ENCODE measurements around the gene TNPO1. TPM values are rescaled to one million over a fixed set of nuclear protein-coding genes. Genes with fewer than 3 reads are reported as not detected.

The TNPO1 gene
- total and polyA plus RNA-seq, 2 of the 8 experiments (the other 6 are each of a cell fraction or from before 2014, with no cell fraction given): 38.5 to 211 TPM

DNA sequence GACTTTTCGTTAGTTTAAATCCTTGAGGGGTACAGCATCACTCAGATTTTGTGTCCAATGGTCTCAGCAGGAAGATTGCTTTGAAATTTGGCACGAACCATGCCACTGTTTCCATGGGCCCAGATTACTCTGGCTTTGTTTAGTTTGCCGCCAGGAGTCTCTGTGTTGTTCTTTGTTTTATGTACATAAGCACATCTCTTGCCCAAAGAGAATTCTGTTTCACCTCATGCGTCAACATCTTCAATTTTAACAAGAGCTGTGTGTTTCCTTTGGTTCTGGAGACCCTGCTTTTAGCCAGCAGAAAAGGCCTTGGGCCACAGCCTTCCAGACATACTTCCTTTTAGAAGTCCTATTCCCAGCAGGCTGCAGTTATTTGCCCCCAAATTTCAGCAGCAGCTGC is 62.4 kb downstream of the TNPO1 start:
- no peak overlapping the region for H3K9ac ChIP-seq (replicated peaks in 1 of 4; ENCODE audit: extremely low read depth in 1 of 4, low read depth in 3 of 4, low read length in 3 of 4)
- no peak for FAIRE-seq
- H2BK5ac ChIP-seq (ENCODE audit: low read depth, low read length): no peak overlapping the region
- H3K4me3 ChIP-seq (ENCODE audit: extremely low read depth in 1 of 4, insufficient read depth in 2 of 4, low read depth in 3 of 4, low read length in 4 of 4): no peak overlapping the region
- H3K18ac ChIP-seq (ENCODE audit: extremely low read depth, low read length): no peak overlapping the region
- no peak for TF ChIP-seq POU5F1 (IDR thresholded peaks at IDR 0.05; ENCODE audit: low read depth, low read length)
- TF ChIP-seq GABPA (IDR thresholded peaks at IDR 0.05; ENCODE audit: borderline replicate concordance, insufficient read depth, low read length): no peak
- TF ChIP-seq TAF7 (optimal IDR thresholded peaks at IDR 0.05; ENCODE audit: borderline replicate concordance, low read depth, low read length): no peak
- TF ChIP-seq RAD21 (IDR thresholded peaks at IDR 0.05 in 1 of 2, conservative IDR thresholded peaks at IDR 0.05 in 1 of 2; ENCODE audit: low read depth in 2 of 2, low read length in 2 of 2): no peak
- no peak for TF ChIP-seq TAF1 (IDR thresholded peaks at IDR 0.05; ENCODE audit: low read depth, low read length)
- TF ChIP-seq SAP30 (IDR thresholded peaks at IDR 0.05; ENCODE audit: insufficient read depth, insufficient replicate concordance, low read length): no peak
- TF ChIP-seq RBBP5 (IDR thresholded peaks at IDR 0.05; ENCODE audit: borderline replicate concordance, low read depth, low read length): no peak
- TF ChIP-seq EZH2 (IDR thresholded peaks at IDR 0.05; ENCODE audit: low read depth, low read length, severe bottlenecking): no peak
- no peak for TF ChIP-seq KDM5A (IDR thresholded peaks at IDR 0.05; ENCODE audit: low read length)
- no peak for TF ChIP-seq POLR2A (IDR thresholded peaks at IDR 0.05; ENCODE audit: control extremely low read depth in 1 of 2, low read depth in 2 of 2, low read length in 2 of 2)
- TF ChIP-seq TCF12 (IDR thresholded peaks at IDR 0.05; ENCODE audit: low read depth, low read length): no peak
- no peak for TF ChIP-seq FOSL1 (IDR thresholded peaks at IDR 0.05; ENCODE audit: insufficient read depth, low read depth, low read length)
- TF ChIP-seq, protein P1, sequence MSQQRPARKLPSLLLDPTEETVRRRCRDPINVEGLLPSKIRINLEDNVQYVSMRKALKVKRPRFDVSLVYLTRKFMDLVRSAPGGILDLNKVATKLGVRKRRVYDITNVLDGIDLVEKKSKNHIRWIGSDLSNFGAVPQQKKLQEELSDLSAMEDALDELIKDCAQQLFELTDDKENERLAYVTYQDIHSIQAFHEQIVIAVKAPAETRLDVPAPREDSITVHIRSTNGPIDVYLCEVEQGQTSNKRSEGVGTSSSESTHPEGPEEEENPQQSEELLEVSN (IDR thresholded peaks at IDR 0.05): no peak
- TF ChIP-seq ASH2L (IDR thresholded peaks at IDR 0.05; ENCODE audit: low read length): no peak
- H4K20me1 ChIP-seq (replicated peaks in 1 of 2; ENCODE audit: control insufficient read depth in 1 of 2, insufficient read depth in 2 of 2, low read length in 2 of 2): peaks cover 0 to 2% of the 10 kb centered on the region in 2 experiments
- H2AK5ac ChIP-seq (ENCODE audit: low read depth, low read length): no peak overlapping the region
- H3K36me3 ChIP-seq (ENCODE audit: control insufficient read depth in 2 of 4, insufficient read depth in 4 of 4, low read length in 3 of 4): peaks cover 6 to 95% (median 37%) of the 10 kb centered on the region in 4 experiments
- no peak overlapping the region for H4K8ac ChIP-seq (ENCODE audit: extremely low read depth, insufficient read depth, low read length)
- H3K79me2 ChIP-seq (ENCODE audit: control insufficient read depth in 1 of 2, insufficient read depth in 2 of 2, low read length in 2 of 2): peaks cover 0 to 9% of the 10 kb centered on the region in 2 experiments; a peak in 1 of 4 replicates
- H2BK15ac ChIP-seq (ENCODE audit: low read length): no peak overlapping the region
- no peaks in the 10 kb centered on the region for H3K4me1 ChIP-seq (replicated peaks in 1 of 4; ENCODE audit: control insufficient read depth in 3 of 4, insufficient read depth in 4 of 4, low read length in 3 of 4)
- H3K27me3 ChIP-seq (replicated peaks in 1 of 4; ENCODE audit: control insufficient read depth in 3 of 4, extremely low read depth in 1 of 4, insufficient read depth in 3 of 4, low read length in 3 of 4): no peaks in the 10 kb centered on the region
- no peak overlapping the region for H2BK120ac ChIP-seq (replicated peaks; ENCODE audit: low read depth, low read length)
- no peak overlapping the region for H4K91ac ChIP-seq (replicated peaks; ENCODE audit: insufficient read length, low read length)
- ChIA-PET POLR2A (ENCODE audit: partially characterized antibody) (interaction anchor here (1.3 kb wide), 1 partner anchor 13 kb away, joined by 3 read pairs; no protein-coding TSS in a partner anchor), CTCF (ENCODE audit: partially characterized antibody) (no interaction called here)
- H3K23me2 ChIP-seq (ENCODE audit: low read depth, low read length): no peaks in the 10 kb centered on the region
- H3K56ac ChIP-seq (replicated peaks; ENCODE audit: insufficient read length, low read depth, low read length): no peak overlapping the region
- H3K9me3 ChIP-seq (ENCODE audit: insufficient read depth in 2 of 2, low read depth in 1 of 2, low read length in 1 of 2): no peaks in the 10 kb centered on the region
- H2AFZ ChIP-seq (ENCODE audit: low read length): no peak overlapping the region
- H2BK12ac ChIP-seq (ENCODE audit: low read depth, low read length): no peak overlapping the region
- no peak overlapping the region for H2BK20ac ChIP-seq (ENCODE audit: low read length)
- H3K4ac ChIP-seq (replicated peaks; ENCODE audit: insufficient read length, low read depth, low read length): no peak overlapping the region
- H3K79me1 ChIP-seq (ENCODE audit: low read depth, low read length): no peaks in the 10 kb centered on the region
- H3K27ac ChIP-seq (ENCODE audit: low read depth, low read length): no peak overlapping the region
- no peak overlapping the region for H3K23ac ChIP-seq (ENCODE audit: insufficient read length)
- no peak overlapping the region for H3K4me2 ChIP-seq (ENCODE audit: insufficient read depth in 1 of 2, low read depth in 2 of 2, low read length in 2 of 2)
- H4K5ac ChIP-seq (ENCODE audit: insufficient read length, low read depth, low read length): no peak overlapping the region
- H3K14ac ChIP-seq (ENCODE audit: insufficient read length): no peak overlapping the region
- DNase-seq (ENCODE audit: low read depth in 1 of 2, low spot score in 2 of 2): no peak
- WGBS, 2 experiments (ENCODE audit: extremely low coverage in 1 of 2, insufficient coverage in 1 of 2, insufficient read length in 1 of 2, insufficient replicate concordance in 2 of 2, low coverage in 1 of 2, low lambda C conversion rate in 2 of 2, missing lambda C conversion rate in 1 of 2): 92% methylated on average over 4 of the region's 4 CpGs; no CpG with 5 or more reads in 1 of the 2 experiments

Data from H1 (cell line).